GM19043 (cell line): ENCODE results near the gene RRP1B.
"Not testable (repeated sequence)": the region's sequence is repeated elsewhere in the genome, so short reads cannot be mapped to it uniquely, and the experiment has no call there.

Experiments
- ATAC-seq: cut with Tn5 transposase; IDR thresholded peaks from one replicate; pipeline ENCODE4 v1.9.1; 2021; ENCODE audit warnings: low read depth; ENCODE audit not compliant: unreplicated experiment

RRP1B gene

DNA sequence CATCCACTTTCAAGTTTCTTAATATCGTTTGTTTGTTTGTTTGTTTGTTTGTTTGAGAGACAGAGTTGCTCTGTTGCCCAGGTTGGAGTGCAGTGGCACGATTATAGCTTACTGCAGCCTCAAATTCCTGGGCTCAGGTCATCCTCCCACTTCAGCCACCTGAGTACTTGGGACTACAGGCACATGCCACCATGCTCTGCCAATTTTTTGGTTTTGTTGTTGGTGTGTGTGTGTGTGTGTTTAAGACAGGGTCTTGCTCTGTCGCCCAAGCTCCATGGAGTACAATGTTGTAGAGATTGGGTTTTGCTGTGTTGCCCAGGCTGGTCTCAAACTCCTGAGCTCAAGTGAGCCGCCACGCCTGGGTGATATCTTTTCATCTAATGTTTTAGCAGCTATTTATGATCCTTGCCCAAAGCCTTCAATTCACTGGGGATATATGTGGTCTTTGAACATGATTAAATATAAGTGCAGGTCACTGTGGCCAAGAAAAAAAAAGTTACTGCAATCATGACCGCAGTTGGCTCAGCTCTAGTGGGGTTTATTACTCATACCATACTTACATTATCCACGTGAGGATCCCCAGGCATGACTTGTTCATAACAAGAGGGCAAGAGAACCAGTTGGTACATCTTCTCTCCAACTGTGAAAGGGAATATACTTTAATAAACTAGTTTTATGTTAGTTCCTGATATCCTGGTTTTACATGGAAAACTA, 8.0 kb downstream of the RRP1B start:
- no peak for ATAC-seq

DNA sequence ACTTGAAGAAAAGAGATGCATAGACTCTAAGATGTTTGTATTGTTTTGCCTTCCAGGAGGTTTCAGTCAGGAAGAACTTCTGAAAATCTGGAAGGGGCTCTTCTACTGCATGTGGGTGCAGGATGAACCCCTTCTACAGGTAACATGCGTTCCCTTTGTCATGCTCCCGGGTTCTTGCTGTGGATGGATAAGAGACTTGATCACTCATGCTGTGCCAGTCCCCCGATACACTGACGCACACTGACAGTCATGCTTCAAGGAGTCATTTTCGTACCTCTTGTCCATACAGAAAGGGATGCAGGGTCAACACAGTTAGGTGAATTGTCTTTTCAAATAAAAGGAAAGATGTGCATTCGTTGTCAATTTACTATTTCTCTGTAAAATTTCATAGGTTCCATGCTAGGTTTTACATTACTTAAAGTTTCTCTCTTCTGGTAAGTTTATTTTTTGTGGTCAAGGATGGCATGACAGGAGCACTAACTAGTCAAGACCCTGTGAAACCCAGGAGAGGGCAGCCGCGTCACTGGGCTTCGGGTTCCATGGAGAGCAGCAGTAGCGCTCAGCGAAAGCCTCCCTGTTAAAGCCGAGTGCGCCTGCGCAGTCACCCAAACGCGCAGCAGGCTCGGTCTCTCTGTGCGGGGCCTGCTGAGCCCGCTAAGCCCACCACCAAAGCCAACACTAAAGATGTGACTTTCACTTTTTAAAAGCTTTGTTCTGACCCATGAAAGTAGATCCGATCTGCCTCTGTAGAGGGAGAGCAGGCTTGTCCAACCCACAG, 10.7 kb downstream of the RRP1B start:
- ATAC-seq, result no peak

DNA sequence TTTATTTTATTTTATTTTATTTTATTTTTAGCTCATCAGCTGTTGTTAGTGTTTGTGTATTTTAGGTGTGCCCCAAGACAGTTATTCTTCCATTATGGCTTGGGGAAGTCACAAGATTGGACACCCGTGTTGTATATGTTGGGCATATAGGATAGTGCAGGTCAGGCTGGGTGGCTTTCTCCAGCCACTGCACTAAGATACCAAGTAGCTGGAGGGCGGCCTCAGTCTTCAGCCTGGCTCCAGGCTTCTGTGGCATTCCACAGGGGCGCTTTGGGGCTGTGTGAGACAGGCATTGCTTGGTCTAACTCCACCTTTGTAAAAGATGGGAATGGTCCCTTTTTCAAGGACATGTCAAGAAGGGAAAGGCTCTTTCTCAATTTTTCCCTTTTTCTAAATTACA, 16.5 kb downstream of the RRP1B start:
- no peak for ATAC-seq

DNA sequence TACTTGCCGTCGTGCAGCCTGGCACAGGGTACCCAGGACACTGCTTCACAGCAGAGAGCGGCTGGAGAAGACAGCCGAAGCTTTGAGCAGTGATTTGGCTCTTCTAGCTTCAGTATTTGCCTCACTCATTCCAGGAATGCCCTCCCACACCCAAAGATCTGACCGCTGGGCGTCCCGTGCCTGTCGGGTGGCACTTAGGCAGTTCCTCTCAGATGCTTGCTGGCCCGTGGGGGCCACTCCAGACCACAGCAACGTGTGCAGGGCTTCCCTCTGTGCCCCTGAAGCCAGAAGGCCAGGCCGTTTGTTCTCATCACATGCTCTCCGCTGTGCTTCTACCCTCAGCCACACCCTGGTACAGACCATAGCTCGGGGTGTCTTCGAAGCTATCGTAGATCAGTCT, 17.0 kb downstream of the RRP1B start:
- ATAC-seq, result no peak

DNA sequence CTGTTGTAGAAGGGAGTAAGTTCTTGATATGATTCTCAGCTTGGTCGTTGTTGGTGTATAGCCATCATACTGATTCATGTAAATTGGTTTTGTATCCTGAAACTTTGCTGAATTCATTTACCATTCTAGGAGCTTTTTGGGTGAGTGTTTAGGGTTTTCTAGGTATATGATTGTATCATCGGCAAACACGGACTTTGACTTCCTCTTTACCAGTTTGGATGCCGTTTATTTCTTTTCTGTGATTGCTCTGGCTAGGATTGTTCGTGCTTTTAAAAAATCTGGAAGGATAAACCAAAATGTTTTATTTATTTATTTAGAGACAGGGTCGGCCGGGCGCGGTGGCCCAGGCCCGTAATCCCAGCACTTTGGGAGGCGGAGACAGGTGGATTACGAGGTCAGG, 20.6 kb downstream of the RRP1B start:
- no peak for ATAC-seq

DNA sequence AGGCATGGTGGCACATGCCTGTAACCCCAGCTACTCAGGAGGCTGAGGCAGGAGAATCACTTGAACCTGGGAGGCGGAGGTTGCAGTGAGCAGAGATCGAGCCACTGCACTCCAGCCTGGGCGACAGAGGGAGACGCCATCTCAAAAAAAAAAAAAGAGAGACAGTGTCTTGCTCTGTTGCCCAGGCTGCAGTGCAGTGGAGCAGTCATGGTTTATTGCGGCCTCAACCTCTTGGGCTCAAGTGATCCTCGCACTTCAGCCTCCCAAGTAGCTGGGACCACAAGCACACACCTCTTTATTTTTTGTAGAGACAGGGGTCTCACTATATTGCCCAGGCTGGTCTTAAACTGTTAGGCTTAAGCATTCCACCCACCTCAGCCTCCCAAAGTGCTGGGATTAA, 21.1 kb downstream of the RRP1B start:
- ATAC-seq, result not testable (repeated sequence)

DNA sequence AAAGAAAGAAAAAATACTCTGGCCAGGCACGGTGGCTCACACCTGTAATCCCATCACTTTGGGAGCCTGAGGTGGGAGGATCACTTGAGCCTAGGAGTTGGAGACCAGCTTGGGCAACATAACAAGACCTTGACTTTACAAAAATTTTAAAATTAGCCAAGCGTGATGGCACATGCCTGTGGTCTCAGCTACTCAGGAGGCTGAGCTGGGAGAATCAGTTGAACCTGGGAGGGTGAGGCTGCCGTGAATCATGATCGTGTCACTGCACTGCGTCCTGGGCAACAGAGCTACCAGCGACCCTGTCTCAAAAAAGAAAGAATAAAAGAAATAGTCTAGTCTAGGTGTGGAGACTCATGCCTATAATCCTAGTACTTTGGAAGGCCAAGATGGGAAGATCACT, 22.3 kb downstream of the RRP1B start:
- no peak for ATAC-seq

DNA sequence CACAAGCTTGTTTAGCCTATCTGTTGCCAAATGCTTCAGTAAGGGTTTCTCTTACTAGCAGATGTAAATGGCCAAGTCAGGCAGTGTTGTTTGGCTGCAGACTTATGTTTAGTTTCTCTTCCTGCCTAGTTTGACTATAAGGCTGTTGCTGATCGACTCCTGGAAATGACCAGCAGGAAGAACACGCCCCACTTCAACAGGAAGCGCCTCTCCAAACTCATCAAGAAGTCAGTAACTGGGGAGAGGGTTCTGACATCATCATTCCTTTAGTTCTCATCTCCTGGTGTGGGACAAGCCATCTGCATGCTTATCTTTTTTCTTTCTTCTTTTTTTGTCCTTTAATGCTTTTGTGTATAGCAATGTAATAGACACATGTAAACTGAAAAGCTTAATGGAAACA, 25.1 kb downstream of the RRP1B start:
- ATAC-seq, result no peak

DNA sequence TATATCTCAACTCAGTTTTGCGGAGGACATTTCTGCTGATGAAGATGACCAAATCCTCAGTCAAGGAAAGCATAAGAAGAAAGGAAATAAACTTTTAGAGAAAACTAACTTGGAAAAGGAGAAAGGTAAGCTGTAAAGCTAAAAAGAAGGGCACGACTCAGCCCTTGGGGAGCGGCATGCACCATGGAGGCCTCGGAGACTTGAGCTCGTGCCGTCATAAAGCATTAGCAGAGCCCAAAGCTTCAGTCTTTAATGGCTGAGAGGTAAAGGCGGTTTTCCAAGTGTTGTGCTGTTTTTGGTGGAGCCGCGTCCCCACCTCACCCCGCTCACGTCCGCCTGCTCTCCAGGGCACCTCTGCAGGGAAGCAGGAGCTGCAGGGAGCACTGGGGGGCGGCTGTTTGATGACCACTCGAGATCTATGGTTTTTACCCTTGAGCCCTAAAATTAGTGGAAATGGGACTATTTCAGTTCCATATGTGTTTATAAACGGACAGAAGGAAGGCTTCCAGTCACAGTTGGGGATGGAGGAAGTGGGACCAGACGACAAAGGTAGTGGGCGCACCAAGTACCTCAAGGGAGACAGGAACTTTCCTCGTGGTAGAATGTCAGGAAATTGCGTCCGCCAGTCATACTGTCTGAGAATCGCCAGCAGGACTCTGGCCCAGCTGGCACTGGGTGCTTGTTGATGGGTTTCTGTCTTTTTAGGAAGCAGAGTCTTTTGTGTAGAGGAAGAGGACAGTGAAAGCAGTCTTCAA, 27.6 kb downstream of the RRP1B start:
- no peak for ATAC-seq

DNA sequence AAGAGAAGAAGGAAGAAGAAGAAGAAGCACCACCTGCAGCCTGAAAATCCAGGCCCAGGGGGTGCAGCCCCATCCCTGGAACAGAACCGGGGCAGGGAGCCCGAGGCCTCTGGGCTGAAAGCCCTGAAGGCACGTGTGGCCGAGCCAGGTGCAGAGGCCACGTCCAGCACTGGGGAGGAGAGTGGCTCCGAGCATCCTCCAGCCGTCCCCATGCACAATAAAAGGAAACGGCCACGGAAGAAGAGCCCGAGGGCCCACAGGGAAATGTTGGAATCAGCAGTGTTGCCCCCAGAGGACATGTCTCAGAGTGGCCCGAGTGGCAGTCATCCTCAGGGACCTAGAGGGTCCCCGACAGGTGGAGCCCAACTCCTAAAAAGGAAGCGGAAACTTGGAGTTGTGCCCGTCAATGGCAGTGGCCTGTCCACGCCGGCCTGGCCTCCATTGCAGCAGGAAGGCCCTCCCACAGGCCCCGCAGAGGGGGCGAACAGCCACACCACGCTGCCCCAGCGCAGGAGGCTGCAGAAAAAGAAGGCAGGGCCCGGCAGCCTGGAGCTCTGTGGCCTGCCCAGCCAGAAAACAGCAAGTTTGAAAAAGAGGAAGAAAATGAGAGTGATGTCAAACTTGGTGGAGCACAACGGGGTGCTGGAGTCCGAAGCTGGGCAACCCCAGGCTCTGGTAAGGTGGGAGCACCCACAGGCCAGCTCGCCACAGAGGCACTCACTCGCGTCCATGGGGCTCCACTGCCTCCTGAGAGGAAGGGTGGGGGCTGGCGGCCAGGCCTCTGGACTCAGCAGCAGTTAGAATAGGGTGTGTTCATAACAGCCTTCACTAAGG, 28.4 kb downstream of the RRP1B start:
- ATAC-seq, result no peak

DNA sequence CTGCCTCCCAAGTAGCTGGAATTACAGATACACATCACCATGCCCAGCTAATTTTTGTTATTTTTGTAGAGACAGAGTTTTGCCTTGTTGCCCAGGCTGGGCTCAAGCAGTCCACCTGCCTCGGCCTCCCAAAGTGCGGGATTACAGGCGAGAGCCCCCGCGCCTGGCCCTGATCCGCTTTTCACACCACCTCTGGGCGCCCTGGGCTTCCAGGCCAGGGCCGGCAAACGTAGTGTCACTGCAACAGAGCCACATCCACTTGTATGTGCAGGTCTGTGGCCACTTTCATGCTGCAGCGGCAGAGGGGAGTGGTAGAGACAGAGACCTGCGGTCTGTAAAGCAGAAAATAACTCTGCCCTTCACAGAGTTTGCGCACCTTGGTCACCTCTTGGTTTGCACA, 29.5 kb downstream of the RRP1B start:
- no peak for ATAC-seq

DNA sequence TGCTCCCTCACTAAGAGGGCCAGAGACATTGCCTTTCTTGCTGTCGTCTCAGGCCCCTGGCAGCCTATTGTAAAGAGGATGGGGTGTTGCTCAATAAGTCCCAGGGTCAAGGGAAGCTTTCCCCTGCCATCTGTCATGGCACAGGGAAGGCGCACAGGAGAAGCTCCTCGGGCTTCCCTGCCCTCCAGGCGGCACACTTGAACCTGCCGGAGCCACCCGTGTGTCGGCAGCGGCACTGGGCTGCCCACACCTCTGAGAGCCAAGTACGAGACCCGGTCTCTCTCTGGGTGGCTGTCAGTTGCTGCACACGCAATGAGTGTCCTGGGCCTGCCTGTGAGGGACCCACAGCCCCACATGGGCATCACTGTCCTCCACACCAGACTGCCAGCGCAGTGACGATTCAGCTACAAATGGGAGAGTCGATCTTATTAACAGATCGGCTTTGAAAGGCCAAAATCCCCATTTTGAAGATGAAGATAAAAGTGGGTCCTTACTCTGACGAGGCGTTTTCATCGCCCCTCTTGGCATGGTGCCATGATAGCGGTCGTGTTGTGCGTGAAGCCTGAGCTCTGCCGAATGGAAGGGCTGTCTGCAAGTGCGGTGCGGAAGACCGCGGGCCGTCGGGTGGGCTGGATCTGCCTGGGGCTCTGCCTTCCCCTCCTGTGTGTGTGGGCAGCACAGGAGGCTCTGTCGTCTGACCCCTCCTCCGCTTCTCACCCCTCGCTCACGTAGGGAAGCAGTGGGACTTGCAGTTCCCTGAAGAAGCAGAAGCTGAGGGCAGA, 30.4 kb downstream of the RRP1B start:
- no peak for ATAC-seq

DNA sequence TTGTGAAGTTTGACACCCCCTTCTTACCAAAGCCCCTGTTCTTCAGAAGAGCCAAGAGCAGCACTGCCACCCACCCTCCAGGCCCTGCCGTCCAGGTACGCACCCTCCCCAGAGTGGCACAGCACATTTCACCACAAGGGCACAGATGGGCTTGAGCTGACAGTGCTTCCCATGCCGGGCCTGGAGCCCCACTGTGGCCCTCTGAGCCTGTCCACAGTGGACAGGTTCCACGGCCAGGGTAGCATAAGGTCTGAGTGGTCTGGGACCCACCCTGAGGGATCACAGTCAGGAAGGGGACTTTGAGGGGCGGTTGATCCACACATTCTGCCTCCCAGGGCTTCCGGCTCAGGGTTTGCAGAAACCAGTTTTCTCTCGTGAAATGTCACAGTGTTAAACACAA, 31.0 kb downstream of the RRP1B start:
- no peak for ATAC-seq

DNA sequence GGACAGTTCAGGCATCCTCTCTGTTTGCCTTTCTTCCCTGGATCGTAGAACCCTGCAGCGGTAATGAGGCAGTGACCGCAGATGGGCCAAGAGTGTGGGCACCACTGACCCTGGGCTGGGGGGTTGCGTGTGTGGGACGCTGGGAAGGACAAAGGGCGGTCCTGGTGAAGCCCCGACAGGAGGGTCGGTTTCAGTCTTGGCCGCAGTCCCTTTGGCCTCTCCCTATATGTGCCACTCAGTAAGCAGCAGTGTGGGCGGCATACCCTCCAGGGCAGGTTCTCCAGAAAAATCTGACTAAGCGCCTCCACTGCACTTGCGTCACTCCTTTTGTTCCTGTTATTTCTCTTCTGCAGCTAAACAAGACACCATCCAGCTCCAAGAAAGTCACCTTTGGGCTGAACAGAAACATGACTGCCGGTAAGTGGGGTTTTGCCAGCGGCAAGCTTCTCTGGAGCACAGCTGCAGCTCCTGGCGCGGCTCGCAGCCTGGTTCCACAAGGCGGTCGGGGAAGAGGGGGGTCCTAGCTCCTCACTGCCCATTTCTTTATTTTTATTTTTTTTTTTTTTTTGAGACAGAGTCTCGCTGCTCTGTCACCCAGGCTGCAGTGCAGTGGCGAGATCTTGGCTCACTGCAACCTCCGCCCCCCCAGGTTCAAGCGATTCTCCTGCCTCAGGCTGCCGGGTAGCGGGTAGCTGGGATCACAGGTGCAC, 31.9 kb downstream of the RRP1B start:
- no peak for ATAC-seq

DNA sequence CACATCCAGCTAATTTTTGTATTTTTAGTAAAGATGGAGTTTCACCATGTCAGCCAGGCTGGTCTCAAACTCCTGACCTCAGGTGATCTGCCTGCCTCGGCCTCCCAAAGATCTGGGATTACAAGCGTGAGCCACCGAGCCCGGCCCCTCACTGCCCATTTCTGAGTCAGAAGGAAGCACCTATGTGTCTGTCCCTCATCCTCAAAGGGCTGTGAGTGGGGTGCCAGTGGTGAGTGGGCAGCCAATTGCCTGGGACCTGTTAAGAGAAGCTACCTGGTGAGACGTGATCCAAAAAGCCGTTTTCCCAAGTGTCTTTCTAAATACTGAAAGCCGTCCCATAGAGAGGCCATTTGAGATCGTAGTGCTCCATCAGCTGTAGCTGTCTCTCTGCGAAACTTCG, 32.4 kb downstream of the RRP1B start:
- no peak for ATAC-seq

DNA sequence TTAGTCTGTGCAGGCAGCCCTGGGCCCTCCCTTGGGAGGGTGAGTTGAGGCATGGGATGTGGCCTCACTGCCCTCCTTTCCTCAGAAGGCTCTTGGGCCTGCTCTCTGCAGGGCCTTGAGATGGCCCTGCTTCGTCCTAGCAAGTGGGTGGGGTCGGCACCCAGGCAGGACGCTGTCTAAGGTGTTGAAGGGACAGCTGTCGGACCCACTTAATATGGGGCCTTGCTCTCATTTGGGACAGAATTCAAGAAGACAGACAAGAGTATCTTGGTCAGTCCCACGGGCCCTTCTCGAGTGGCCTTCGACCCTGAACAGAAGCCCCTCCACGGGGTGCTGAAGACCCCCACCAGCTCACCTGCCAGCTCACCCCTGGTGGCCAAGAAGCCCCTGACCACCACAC, 33.6 kb downstream of the RRP1B start:
- ATAC-seq, result no peak

DNA sequence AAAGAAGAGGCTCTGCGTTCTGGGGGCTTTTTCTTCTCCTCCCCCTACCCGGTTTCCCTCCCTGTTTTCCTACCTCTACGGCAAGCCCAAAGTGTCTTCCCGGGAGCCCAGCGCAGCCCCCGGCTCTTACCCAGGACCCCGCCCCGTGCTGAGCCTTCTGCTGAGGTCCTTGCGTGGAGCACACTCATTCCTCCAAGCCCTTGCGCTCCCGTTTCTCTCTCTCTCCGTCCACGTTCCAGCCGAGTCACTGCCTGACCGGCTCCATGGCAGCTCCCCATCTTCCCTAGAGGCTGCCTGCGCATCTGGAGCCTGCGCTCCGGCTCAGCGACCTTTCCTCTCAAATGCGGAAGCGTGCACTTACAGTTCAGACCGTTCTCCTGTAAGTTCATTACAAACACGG, 34.6 kb downstream of the RRP1B start:
- ATAC-seq, result no peak

DNA sequence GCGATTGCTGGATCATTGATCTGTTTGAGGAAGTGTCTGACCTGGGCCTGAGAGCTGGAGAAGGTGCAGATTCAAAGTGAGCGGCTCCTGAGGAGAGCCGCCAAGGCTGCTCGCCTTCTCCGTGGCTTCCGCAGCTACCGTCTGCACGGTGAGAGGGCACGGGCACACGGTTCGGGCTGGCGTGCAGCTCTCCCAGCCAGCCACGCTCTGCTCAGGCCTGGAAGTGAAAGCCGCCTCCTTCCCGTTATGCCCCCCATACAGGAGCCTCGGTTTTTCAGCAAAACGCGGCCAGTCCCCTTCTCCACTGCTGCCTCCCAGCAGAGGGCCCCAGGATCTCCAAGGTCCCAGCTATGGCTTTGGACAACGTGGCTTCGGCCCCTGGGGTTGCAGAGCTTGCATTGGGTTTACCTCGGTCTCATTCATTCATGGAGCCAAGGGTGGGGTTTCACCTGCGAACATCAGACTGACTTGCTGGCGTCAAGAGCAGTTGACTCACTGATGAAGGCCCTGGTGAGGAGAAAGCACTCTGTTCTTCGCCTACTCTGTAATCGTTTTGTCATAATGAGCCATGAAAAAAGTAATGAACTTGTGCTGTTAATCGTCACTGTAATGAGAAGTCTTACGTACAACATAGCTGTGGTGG, 35.2 kb downstream of the RRP1B start:
- ATAC-seq, result no peak

DNA sequence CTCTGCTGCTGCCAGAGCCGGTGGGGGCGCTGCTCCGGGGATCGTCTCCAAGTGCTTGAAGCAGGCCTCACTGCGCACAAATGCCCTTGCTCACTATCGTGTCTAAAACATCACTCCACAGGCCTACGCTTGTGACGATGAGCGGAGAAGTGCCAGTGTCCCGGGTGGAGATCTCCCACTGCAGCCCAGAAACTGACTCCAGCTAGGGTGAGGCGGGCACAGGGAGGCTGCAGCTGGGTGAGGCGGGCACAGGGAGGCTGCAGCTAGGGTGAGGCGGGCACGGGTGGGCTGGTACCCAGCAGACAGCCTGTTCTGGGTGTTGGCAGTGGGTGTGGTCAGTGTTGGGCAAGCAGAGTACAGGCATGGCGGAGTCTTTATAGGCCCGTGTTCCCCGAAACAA, 36.9 kb downstream of the RRP1B start:
- no peak for ATAC-seq
